GM21381 (cell line): ENCODE measurements around the gene CACNA1D.
"Not testable (repeated sequence)": the region's sequence is repeated elsewhere in the genome, so short reads cannot be mapped to it uniquely, and the experiment has no call there.

Experiments
- ATAC-seq: cut with Tn5 transposase; IDR thresholded peaks from one replicate; pipeline ENCODE4 v1.9.1; 2021; ENCODE audit warnings: mild to moderate bottlenecking, moderate library complexity; ENCODE audit not compliant: unreplicated experiment

Gene CACNA1D

GRCh38 chr3:53570709-53571108 is 76.3 kb downstream of the CACNA1D start:
- ATAC-seq = no peak

GRCh38 chr3:53571264-53571663 is 76.9 kb downstream of the CACNA1D start:
- ATAC-seq = no peak

- ATAC-seq = not testable (repeated sequence)
These were observed 77.8 kb downstream of the CACNA1D start for GRCh38 chr3:53572184-53572583.

GRCh38 chr3:53577506-53577905 is 83.1 kb downstream of the CACNA1D start:
- ATAC-seq = no peak

- no peak for ATAC-seq
These were observed 85.2 kb downstream of the CACNA1D start for GRCh38 chr3:53579636-53580035.

GRCh38 chr3:53581671-53582070 is 87.3 kb downstream of the CACNA1D start:
- no peak for ATAC-seq

- ATAC-seq = no peak
These were observed 88.8 kb downstream of the CACNA1D start for GRCh38 chr3:53583161-53583690.

- ATAC-seq = no peak
These were observed 90.6 kb downstream of the CACNA1D start for GRCh38 chr3:53585049-53585448.

GRCh38 chr3:53585627-53586026 is 91.2 kb downstream of the CACNA1D start:
- ATAC-seq = no peak

GRCh38 chr3:53588122-53588521 is 93.7 kb downstream of the CACNA1D start:
- ATAC-seq = no peak

- no peak for ATAC-seq
These were observed 94.8 kb downstream of the CACNA1D start for GRCh38 chr3:53589201-53589600.

- ATAC-seq = no peak
These were observed 95.4 kb downstream of the CACNA1D start for GRCh38 chr3:53589806-53590205.

GRCh38 chr3:53590606-53591005 is 96.2 kb downstream of the CACNA1D start:
- no peak for ATAC-seq

- no peak for ATAC-seq
These were observed 97.2 kb downstream of the CACNA1D start for GRCh38 chr3:53591646-53592045.

GRCh38 chr3:53592862-53593261 is 98.5 kb downstream of the CACNA1D start:
- no peak for ATAC-seq

GRCh38 chr3:53593611-53594010 is 99.2 kb downstream of the CACNA1D start:
- no peak for ATAC-seq

- ATAC-seq = no peak
These were observed 99.9 kb downstream of the CACNA1D start for GRCh38 chr3:53594276-53594675.

- no peak for ATAC-seq
These were observed 101.2 kb downstream of the CACNA1D start for GRCh38 chr3:53595660-53596059.

- ATAC-seq = no peak
These were observed 102.9 kb downstream of the CACNA1D start for GRCh38 chr3:53597136-53597915.

- no peak for ATAC-seq
These were observed 105.4 kb downstream of the CACNA1D start for GRCh38 chr3:53599771-53600170.

GRCh38 chr3:53602866-53603265 is 108.5 kb downstream of the CACNA1D start:
- ATAC-seq = no peak

- ATAC-seq = no peak
These were observed 109.8 kb downstream of the CACNA1D start for GRCh38 chr3:53604232-53604631.

GRCh38 chr3:53606793-53607192 is 112.4 kb downstream of the CACNA1D start:
- no peak for ATAC-seq
